CD4-positive, alpha-beta T cell treated with Interleukin-6 for 4 hours (primary cell): ENCODE results near the gene ABCA13.

Experiments
- DNase-seq: peaks from one replicate; pipeline ENCODE4 v3.0.0-alpha.2; 2020; ENCODE audit warnings: mixed read lengths

The ABCA13 gene

GRCh38 chr7:48388911-48389310 is 217.7 kb downstream of the ABCA13 start:
- DNase-seq: no peak

GRCh38 chr7:48389977-48390376 is 218.7 kb downstream of the ABCA13 start:
- no peak for DNase-seq

GRCh38 chr7:48390388-48391327 is 219.4 kb downstream of the ABCA13 start:
- no peak for DNase-seq

GRCh38 chr7:48398191-48398590 is 226.9 kb downstream of the ABCA13 start:
- no peak for DNase-seq

GRCh38 chr7:48402721-48403120 is 231.5 kb downstream of the ABCA13 start:
- no peak for DNase-seq

- no peak for DNase-seq
These were observed 237.5 kb downstream of the ABCA13 start for GRCh38 chr7:48408731-48409130.

GRCh38 chr7:48411619-48412018 is 240.4 kb downstream of the ABCA13 start:
- no peak for DNase-seq

- no peak for DNase-seq
These were observed 242.9 kb downstream of the ABCA13 start for GRCh38 chr7:48414011-48414732.

GRCh38 chr7:48416327-48416908 is 245.2 kb downstream of the ABCA13 start:
- DNase-seq: no peak

- no peak for DNase-seq
These were observed 248.1 kb downstream of the ABCA13 start for GRCh38 chr7:48419401-48419800.

GRCh38 chr7:48420206-48420605 is 248.9 kb downstream of the ABCA13 start:
- no peak for DNase-seq

GRCh38 chr7:48421357-48421756 is 250.1 kb downstream of the ABCA13 start:
- DNase-seq: no peak

- DNase-seq: no peak
These were observed 253.5 kb downstream of the ABCA13 start for GRCh38 chr7:48424731-48425130.

- no peak for DNase-seq
These were observed 255.2 kb downstream of the ABCA13 start for GRCh38 chr7:48426331-48426965.

GRCh38 chr7:48426966-48427555 is 255.8 kb downstream of the ABCA13 start:
- DNase-seq: no peak

- DNase-seq: no peak
These were observed 256.4 kb downstream of the ABCA13 start for GRCh38 chr7:48427671-48428070.

GRCh38 chr7:48428091-48428684 is 256.9 kb downstream of the ABCA13 start:
- DNase-seq: no peak

- DNase-seq: no peak
These were observed 257.9 kb downstream of the ABCA13 start for GRCh38 chr7:48429117-48429516.

GRCh38 chr7:48438206-48438605 is 266.9 kb downstream of the ABCA13 start:
- DNase-seq: no peak

- DNase-seq: no peak
These were observed 270.7 kb downstream of the ABCA13 start for GRCh38 chr7:48441848-48442492.

GRCh38 chr7:48443051-48443450 is 271.8 kb downstream of the ABCA13 start:
- DNase-seq: no peak

GRCh38 chr7:48446721-48447120 is 275.5 kb downstream of the ABCA13 start:
- no peak for DNase-seq
